Fibroblast of lung (primary cell): ENCODE results near the gene RBM7.

Source experiments
- EZH2 ChIP-seq: IDR thresholded peaks from 2 replicates; pipeline ENCODE4 v1.5.1; 2012; ENCODE audit warnings: low read length, control low read depth, mild to moderate bottlenecking; ENCODE audit errors: missing control alignments
- TF ChIP-seq, protein P1 (sequence below), 2 donors: IDR thresholded peaks in 1 of 2; conservative IDR thresholded peaks in 1 of 2; 1 replicate in 1 of 2; 2 replicates in 1 of 2; pipeline ENCODE4 v1.5.1; 2011 to 2012; ENCODE audit warnings: low read length in 2 of 2, control low read depth in 1 of 2, inconsistent platforms in 1 of 2, low read depth in 1 of 2, mild to moderate bottlenecking in 1 of 2

DNA sequence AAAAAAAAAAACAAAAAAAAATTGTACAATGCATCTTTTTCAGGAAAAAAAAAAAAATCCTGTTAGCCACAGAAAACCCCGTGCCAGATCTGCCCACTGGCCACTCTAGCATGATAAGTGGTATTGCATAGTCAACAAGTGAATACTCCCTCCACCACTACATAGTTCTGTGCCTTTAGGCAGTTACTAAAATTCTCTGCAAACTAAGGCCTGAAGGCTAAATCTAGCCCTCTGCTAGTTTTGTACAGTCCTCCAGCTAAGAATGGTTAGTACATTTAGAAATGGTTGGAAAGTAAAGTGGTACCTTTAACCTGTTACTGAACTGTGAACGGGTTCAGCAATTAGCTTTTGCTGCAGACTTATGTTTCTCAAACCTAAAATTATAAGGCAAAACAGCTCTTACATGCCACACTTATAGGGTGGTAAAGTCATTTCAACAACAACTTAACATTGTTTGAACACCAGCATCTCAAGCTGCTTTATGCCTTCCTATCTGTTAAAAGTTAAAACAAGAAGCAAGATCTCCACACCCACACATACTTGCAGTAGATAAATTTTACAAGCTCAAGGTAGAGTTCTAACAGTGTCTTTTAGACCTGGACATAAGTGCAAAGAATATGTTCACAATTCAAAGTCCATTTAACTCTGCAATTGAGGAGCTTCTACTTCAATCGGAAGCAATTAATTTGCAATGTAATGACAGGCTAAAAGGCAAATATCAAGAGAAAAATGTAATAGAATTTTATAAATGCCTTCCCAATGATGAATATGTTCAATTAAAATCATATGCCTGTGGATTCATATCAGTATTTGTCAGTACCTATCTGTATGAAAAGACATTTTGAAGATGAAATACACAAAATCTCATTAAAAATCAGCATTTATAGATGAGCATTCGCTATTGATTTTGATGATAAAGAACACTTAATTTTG lies 7.5 kb upstream of the RBM7 start:
- TF ChIP-seq, protein P1, sequence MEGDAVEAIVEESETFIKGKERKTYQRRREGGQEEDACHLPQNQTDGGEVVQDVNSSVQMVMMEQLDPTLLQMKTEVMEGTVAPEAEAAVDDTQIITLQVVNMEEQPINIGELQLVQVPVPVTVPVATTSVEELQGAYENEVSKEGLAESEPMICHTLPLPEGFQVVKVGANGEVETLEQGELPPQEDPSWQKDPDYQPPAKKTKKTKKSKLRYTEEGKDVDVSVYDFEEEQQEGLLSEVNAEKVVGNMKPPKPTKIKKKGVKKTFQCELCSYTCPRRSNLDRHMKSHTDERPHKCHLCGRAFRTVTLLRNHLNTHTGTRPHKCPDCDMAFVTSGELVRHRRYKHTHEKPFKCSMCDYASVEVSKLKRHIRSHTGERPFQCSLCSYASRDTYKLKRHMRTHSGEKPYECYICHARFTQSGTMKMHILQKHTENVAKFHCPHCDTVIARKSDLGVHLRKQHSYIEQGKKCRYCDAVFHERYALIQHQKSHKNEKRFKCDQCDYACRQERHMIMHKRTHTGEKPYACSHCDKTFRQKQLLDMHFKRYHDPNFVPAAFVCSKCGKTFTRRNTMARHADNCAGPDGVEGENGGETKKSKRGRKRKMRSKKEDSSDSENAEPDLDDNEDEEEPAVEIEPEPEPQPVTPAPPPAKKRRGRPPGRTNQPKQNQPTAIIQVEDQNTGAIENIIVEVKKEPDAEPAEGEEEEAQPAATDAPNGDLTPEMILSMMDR (conservative IDR thresholded peaks at IDR 0.05 in 1 of 2, IDR thresholded peaks at IDR 0.05 in 1 of 2; ENCODE audit: low read depth in 1 of 2, low read length in 2 of 2), result no peak
- no peak for TF ChIP-seq EZH2
